ENCODE measurements around the gene FFAR1.

DNA sequence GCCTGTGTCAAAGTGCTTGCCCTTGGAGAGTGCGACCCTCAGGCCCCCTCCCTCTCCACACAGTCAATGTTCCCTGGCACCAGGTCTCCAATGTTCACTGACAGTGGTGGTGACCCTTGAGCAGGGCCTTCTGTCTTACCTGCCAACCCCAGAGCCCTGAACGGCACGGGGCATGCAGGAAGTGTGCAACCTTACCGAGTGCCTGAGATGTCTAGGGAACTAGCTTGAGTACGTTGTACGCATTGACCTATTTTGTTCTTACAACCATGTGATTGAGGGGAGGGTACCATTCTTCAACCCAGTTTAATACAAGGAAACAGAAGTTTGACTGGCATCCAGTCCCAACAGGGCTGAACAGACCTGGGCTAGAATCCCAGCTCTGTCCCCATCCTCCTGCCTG is 42.5 kb upstream of the FFAR1 start:
- TF ChIP-seq, protein P1, sequence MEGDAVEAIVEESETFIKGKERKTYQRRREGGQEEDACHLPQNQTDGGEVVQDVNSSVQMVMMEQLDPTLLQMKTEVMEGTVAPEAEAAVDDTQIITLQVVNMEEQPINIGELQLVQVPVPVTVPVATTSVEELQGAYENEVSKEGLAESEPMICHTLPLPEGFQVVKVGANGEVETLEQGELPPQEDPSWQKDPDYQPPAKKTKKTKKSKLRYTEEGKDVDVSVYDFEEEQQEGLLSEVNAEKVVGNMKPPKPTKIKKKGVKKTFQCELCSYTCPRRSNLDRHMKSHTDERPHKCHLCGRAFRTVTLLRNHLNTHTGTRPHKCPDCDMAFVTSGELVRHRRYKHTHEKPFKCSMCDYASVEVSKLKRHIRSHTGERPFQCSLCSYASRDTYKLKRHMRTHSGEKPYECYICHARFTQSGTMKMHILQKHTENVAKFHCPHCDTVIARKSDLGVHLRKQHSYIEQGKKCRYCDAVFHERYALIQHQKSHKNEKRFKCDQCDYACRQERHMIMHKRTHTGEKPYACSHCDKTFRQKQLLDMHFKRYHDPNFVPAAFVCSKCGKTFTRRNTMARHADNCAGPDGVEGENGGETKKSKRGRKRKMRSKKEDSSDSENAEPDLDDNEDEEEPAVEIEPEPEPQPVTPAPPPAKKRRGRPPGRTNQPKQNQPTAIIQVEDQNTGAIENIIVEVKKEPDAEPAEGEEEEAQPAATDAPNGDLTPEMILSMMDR (IDR thresholded peaks at IDR 0.05; ENCODE audit: borderline replicate concordance, extremely low read depth, low read length, poor library complexity, severe bottlenecking): no peak
- TF ChIP-seq EZH2 (IDR thresholded peaks at IDR 0.05; ENCODE audit: borderline replicate concordance, low read depth, low read length, severe bottlenecking): no peak

Measured in DND-41 (cell line).